ENCODE measurements around the gene SORCS2. TPM values are rescaled to one million over a fixed set of nuclear protein-coding genes. Genes with fewer than 3 reads are reported as not detected.

Gene SORCS2
- total RNA-seq, 1 donor from 2014 or later = 29.5 TPM

- Mint-ChIP-seq H3K27ac (ENCODE audit: unreplicated experiment) (no peak overlapping the region), H3K4me1 (ENCODE audit: low read depth, unreplicated experiment) (no peaks in the 10 kb centered on the region), H3K9me3 (ENCODE audit: unreplicated experiment) (peaks cover 4% of the 10 kb centered on the region), H3K36me3 (ENCODE audit: unreplicated experiment) (peaks cover 24% of the 10 kb centered on the region), H3K27me3 (ENCODE audit: unreplicated experiment) (peaks cover 12% of the 10 kb centered on the region), H3K4me3 (ENCODE audit: unreplicated experiment) (no peak overlapping the region)
- DNase-seq = no peak
- TF ChIP-seq, protein P1, sequence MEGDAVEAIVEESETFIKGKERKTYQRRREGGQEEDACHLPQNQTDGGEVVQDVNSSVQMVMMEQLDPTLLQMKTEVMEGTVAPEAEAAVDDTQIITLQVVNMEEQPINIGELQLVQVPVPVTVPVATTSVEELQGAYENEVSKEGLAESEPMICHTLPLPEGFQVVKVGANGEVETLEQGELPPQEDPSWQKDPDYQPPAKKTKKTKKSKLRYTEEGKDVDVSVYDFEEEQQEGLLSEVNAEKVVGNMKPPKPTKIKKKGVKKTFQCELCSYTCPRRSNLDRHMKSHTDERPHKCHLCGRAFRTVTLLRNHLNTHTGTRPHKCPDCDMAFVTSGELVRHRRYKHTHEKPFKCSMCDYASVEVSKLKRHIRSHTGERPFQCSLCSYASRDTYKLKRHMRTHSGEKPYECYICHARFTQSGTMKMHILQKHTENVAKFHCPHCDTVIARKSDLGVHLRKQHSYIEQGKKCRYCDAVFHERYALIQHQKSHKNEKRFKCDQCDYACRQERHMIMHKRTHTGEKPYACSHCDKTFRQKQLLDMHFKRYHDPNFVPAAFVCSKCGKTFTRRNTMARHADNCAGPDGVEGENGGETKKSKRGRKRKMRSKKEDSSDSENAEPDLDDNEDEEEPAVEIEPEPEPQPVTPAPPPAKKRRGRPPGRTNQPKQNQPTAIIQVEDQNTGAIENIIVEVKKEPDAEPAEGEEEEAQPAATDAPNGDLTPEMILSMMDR (IDR thresholded peaks at IDR 0.05; ENCODE audit: partially characterized antibody, unreplicated experiment) = no peak
These were observed 452.8 kb downstream of the SORCS2 start for GRCh38 chr4:7645158-7645557.

- H3K27me3 Mint-ChIP-seq (ENCODE audit: unreplicated experiment) = peaks cover 12% of the 10 kb centered on the region
- peaks cover 4% of the 10 kb centered on the region for H3K9me3 Mint-ChIP-seq (ENCODE audit: unreplicated experiment)
- H3K4me1 Mint-ChIP-seq (ENCODE audit: low read depth, unreplicated experiment) = peaks cover 3% of the 10 kb centered on the region
- TF ChIP-seq, protein P1 (IDR thresholded peaks at IDR 0.05; ENCODE audit: partially characterized antibody, unreplicated experiment) = no peak
- peaks cover 23% of the 10 kb centered on the region for H3K36me3 Mint-ChIP-seq (ENCODE audit: unreplicated experiment)
- no peak for DNase-seq
- no peak overlapping the region for H3K27ac Mint-ChIP-seq (ENCODE audit: unreplicated experiment)
- H3K4me3 Mint-ChIP-seq (ENCODE audit: unreplicated experiment) = no peak overlapping the region
These were observed 453.6 kb downstream of the SORCS2 start for GRCh38 chr4:7645956-7646355.

DNA sequence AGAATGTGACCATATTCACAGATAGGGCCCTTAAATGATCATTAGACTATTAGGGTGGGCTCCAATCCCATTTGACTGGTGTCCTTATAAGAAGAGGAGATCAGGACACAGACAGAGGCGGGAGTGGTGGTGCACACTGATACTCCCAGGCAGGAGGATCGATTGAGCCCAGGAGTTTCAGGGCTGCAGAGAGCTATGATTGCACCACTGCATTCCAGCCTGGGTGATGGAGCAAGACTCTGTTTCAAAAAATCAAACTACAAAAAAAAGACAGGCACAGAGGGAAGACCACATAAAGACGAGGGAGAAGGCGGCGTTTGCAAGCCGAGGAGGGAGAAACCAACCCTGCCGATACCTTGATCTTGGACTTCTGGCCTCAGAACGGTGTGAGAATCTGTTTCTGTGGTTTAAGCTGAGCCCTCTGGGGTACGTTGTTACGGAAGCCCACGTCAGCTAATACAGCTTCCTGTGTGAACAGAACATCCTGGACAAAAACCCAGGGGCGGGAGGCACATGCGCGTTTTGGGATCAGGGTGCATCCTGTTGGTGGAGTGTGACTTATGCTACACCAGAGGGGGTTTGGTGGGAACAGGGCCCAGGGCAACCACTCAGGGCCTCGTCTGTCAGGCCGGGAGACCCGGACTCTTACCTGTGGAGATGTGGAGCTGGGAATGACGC, 454.2 kb downstream of the SORCS2 start:
- no peak overlapping the region for H3K4me3 Mint-ChIP-seq (ENCODE audit: unreplicated experiment)

GRCh38 chr4:7647186-7647585, 454.8 kb downstream of the SORCS2 start:
- Mint-ChIP-seq H3K27ac (ENCODE audit: unreplicated experiment) (no peak overlapping the region), H3K36me3 (ENCODE audit: unreplicated experiment) (peaks cover 19% of the 10 kb centered on the region), H3K9me3 (ENCODE audit: unreplicated experiment) (peaks cover 7% of the 10 kb centered on the region), H3K4me1 (ENCODE audit: low read depth, unreplicated experiment) (peaks cover 3% of the 10 kb centered on the region), H3K27me3 (ENCODE audit: unreplicated experiment) (peaks cover 12% of the 10 kb centered on the region), H3K4me3 (ENCODE audit: unreplicated experiment) (peak overlapping the region; percentile 19)
- DNase-seq = no peak
- TF ChIP-seq, protein P1 (IDR thresholded peaks at IDR 0.05; ENCODE audit: partially characterized antibody, unreplicated experiment) = no peak

More for the DNA sequence above, 454.2 kb downstream of the SORCS2 start:
- peaks cover 12% of the 10 kb centered on the region for H3K27me3 Mint-ChIP-seq (ENCODE audit: unreplicated experiment)
- peaks cover 3% of the 10 kb centered on the region for H3K4me1 Mint-ChIP-seq (ENCODE audit: low read depth, unreplicated experiment)
- DNase-seq = no peak
- TF ChIP-seq, protein P1 (IDR thresholded peaks at IDR 0.05; ENCODE audit: partially characterized antibody, unreplicated experiment) = no peak
- peaks cover 19% of the 10 kb centered on the region for H3K36me3 Mint-ChIP-seq (ENCODE audit: unreplicated experiment)
- no peak overlapping the region for H3K27ac Mint-ChIP-seq (ENCODE audit: unreplicated experiment)
- peaks cover 4% of the 10 kb centered on the region for H3K9me3 Mint-ChIP-seq (ENCODE audit: unreplicated experiment)
